Smooth muscle cell (in vitro differentiated cells): ENCODE data around the gene ACADL. TPM values are rescaled to one million over a fixed set of nuclear protein-coding genes. Genes with fewer than 3 reads are reported as not detected.
"Not testable (repeated sequence)": the region's sequence is repeated elsewhere in the genome, so short reads cannot be mapped to it uniquely, and the experiment has no call there.

Source experiments
- DNase-seq: peaks from one replicate; lab custom pipeline; 2025; ENCODE audit not compliant: unreplicated experiment; lab: John Stamatoyannopoulos, UW
- H2AFZ ChIP-seq: fragments of 200-600 bp; sonication (generic); 2 replicates; pipeline ENCODE4 v1.6.0; 2016; ENCODE audit warnings: antibody characterized with exemption, low read depth, mild to moderate bottlenecking
- H3F3A ChIP-seq: fragments of 200-600 bp; sonication (generic); 2 replicates; pipeline ENCODE4 v1.6.0; 2017; ENCODE audit warnings: antibody characterized with exemption, low read depth
- H3K27ac ChIP-seq: fragments of 200-600 bp; sonication (generic); 2 replicates; pipeline ENCODE4 v1.5.1; 2016; ENCODE audit warnings: low read depth, mild to moderate bottlenecking
- H3K27me3 ChIP-seq: fragments of 200-600 bp; sonication (generic); 2 replicates; pipeline ENCODE4 v1.6.1; 2016; ENCODE audit warnings: low read depth, mild to moderate bottlenecking
- H3K36me3 ChIP-seq: fragments of 200-600 bp; sonication (generic); 2 replicates; pipeline ENCODE4 v1.5.1; 2016; ENCODE audit warnings: low read depth
- H3K4me1 ChIP-seq: fragments of 200-600 bp; sonication (generic); 2 replicates; pipeline ENCODE4 v1.5.1; 2016; ENCODE audit warnings: low read depth
- H3K4me2 ChIP-seq: fragments of 200-600 bp; sonication (generic); 2 replicates; pipeline ENCODE4 v1.6.0; 2016; ENCODE audit warnings: mild to moderate bottlenecking
- H3K4me3 ChIP-seq: fragments of 200-600 bp; sonication (generic); 2 replicates; pipeline ENCODE4 v1.5.1; 2016; ENCODE audit warnings: mild to moderate bottlenecking
- H3K79me2 ChIP-seq: fragments of 200-600 bp; sonication (generic); 2 replicates; pipeline ENCODE4 v1.6.0; 2016; ENCODE audit warnings: low read depth, mild to moderate bottlenecking
- H3K9ac ChIP-seq: fragments of 200-600 bp; sonication (generic); 2 replicates; pipeline ENCODE4 v1.6.0; 2016; ENCODE audit warnings: low read depth
- H3K9me3 ChIP-seq: fragments of 200-600 bp; sonication (generic); replicated peaks from 2 replicates; pipeline ENCODE4 v1.5.1; 2016; ENCODE audit warnings: low read depth
- H4K20me1 ChIP-seq: fragments of 200-600 bp; sonication (generic); 2 replicates; pipeline ENCODE4 v1.6.0; 2016; ENCODE audit warnings: low read depth
- WGBS: methylation state at CpG from one replicate; pipeline ENCODE4 v1.1.7; 2016; ENCODE audit warnings: low lambda C conversion rate; 5-methylcytosine and 5-hydroxymethylcytosine counted together
- polyA plus RNA-seq: library from polyadenylated mRNA; unstranded; fragments of >200 nt; fragmentation: Nextera tagmentation; extraction: Ambion mirVana; gene quantifications from 2 replicates; pipeline ENCODE4 v1.2.1, GENCODE V29; 2016
- total RNA-seq: library from RNA; depleted of rRNA; stranded (reverse); fragments of >200 nt; gene quantifications from 2 replicates; pipeline ENCODE4 v1.2.3, GENCODE V29; 2014
- TF ChIP-seq, protein P1 (sequence below): fragments of 200-600 bp; sonication (generic); IDR thresholded peaks from 2 replicates; pipeline ENCODE4 v1.5.1; 2017; ENCODE audit warnings: borderline replicate concordance, mild to moderate bottlenecking, antibody characterized with exemption; ENCODE audit not compliant: insufficient read depth, poor library complexity, severe bottlenecking

ACADL gene
- total and polyA plus RNA-seq, 2 experiments from 2014 or later, result 1.3 to 6.2 TPM

- Histone ChIP-seq H3K27ac (no peak overlapping the region), H3K79me2 (no peaks in the 10 kb centered on the region), H3K4me1 (no peaks in the 10 kb centered on the region), H3K36me3 (no peaks in the 10 kb centered on the region), H3K27me3 (no peaks in the 10 kb centered on the region), H4K20me1 (no peaks in the 10 kb centered on the region), H3K4me2 (no peak overlapping the region), H3K9me3 (peaks cover 8% of the 10 kb centered on the region), H3F3A (no peaks in the 10 kb centered on the region), H3K9ac (no peak overlapping the region), H3K4me3 (no peak overlapping the region), H2AFZ (no peak overlapping the region)
- 81% methylated on average over 3 of the region's 3 CpGs for WGBS
- no peak for DNase-seq
- TF ChIP-seq, protein P1, sequence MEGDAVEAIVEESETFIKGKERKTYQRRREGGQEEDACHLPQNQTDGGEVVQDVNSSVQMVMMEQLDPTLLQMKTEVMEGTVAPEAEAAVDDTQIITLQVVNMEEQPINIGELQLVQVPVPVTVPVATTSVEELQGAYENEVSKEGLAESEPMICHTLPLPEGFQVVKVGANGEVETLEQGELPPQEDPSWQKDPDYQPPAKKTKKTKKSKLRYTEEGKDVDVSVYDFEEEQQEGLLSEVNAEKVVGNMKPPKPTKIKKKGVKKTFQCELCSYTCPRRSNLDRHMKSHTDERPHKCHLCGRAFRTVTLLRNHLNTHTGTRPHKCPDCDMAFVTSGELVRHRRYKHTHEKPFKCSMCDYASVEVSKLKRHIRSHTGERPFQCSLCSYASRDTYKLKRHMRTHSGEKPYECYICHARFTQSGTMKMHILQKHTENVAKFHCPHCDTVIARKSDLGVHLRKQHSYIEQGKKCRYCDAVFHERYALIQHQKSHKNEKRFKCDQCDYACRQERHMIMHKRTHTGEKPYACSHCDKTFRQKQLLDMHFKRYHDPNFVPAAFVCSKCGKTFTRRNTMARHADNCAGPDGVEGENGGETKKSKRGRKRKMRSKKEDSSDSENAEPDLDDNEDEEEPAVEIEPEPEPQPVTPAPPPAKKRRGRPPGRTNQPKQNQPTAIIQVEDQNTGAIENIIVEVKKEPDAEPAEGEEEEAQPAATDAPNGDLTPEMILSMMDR, result no peak
These were observed 37.1 kb downstream of the ACADL start for GRCh38 chr2:210188190-210188589.

- peaks cover 14% of the 10 kb centered on the region for H3K4me1 ChIP-seq
- H3K27ac ChIP-seq, H3K4me3 ChIP-seq, H3K9ac ChIP-seq, H4K20me1 ChIP-seq, H2AFZ ChIP-seq, H3K79me2 ChIP-seq, H3K27me3 ChIP-seq, H3F3A ChIP-seq, H3K9me3 ChIP-seq, H3K4me2 ChIP-seq, DNase-seq, H3K36me3 ChIP-seq: not testable (repeated sequence)
- WGBS, result 92% methylated on average over 1 of the region's 1 CpG
These were observed 41.3 kb downstream of the ACADL start for GRCh38 chr2:210183936-210184335.

- H3K27ac ChIP-seq, H3K4me2 ChIP-seq, H3K27me3 ChIP-seq, DNase-seq, H4K20me1 ChIP-seq, H3K79me2 ChIP-seq, H3F3A ChIP-seq, H3K4me3 ChIP-seq, H3K9me3 ChIP-seq, H3K36me3 ChIP-seq, H2AFZ ChIP-seq, H3K9ac ChIP-seq: not testable (repeated sequence)
- H3K4me1 ChIP-seq, result peaks cover 22% of the 10 kb centered on the region
- 46% methylated on average over 12 of the region's 12 CpGs for whole genome bisulfite sequencing
These were observed 43.6 kb downstream of the ACADL start for GRCh38 chr2:210181606-210182088.

GRCh38 chr2:210181033-210181605, 44.1 kb downstream of the ACADL start:
- DNase-seq, H3K9ac ChIP-seq, H2AFZ ChIP-seq, H3K9me3 ChIP-seq, H3K27ac ChIP-seq, H3K27me3 ChIP-seq, H3K36me3 ChIP-seq, H3K4me2 ChIP-seq, H3K4me3 ChIP-seq, H3F3A ChIP-seq, H4K20me1 ChIP-seq, H3K79me2 ChIP-seq: not testable (repeated sequence)
- 79% methylated on average over 3 of the region's 3 CpGs for WGBS
- H3K4me1 ChIP-seq, result peaks cover 22% of the 10 kb centered on the region

- no peak overlapping the region for H2AFZ ChIP-seq
- H3K79me2 ChIP-seq, result no peaks in the 10 kb centered on the region
- H3K27ac ChIP-seq, result no peak overlapping the region
- H4K20me1 ChIP-seq, result no peaks in the 10 kb centered on the region
- peaks cover 2% of the 10 kb centered on the region for H3K9me3 ChIP-seq
- TF ChIP-seq, protein P1, result no peak
- no peak overlapping the region for H3K9ac ChIP-seq
- 96% methylated on average over 1 of the region's 1 CpG for WGBS
- H3K36me3 ChIP-seq, result no peaks in the 10 kb centered on the region
- no peak overlapping the region for H3K4me2 ChIP-seq
- DNase-seq, result no peak
- no peaks in the 10 kb centered on the region for H3F3A ChIP-seq
- peaks cover 22% of the 10 kb centered on the region for H3K4me1 ChIP-seq
- no peak overlapping the region for H3K4me3 ChIP-seq
- no peaks in the 10 kb centered on the region for H3K27me3 ChIP-seq
These were observed 44.8 kb downstream of the ACADL start for GRCh38 chr2:210180477-210180876.
